GM04504 (cell line): ENCODE data around the gene OSBPL10.

ENCODE experiments used
- DNase-seq: peaks from one replicate; pipeline ENCODE4 v3.0.0-alpha.2; 2012; ENCODE audit warnings: low read depth

OSBPL10 gene

GRCh38 chr3:31988271-31988670 lies 7.2 kb upstream of the OSBPL10 start:
- DNase-seq, result no peak

- DNase-seq, result no peak
Measured at GRCh38 chr3:31985831-31986230, 4.8 kb upstream of the OSBPL10 start.

GRCh38 chr3:31984321-31984720 lies 3.3 kb upstream of the OSBPL10 start:
- DNase-seq, result no peak

- DNase-seq, result no peak
Measured at GRCh38 chr3:31980530-31981205, 394 bp downstream of the OSBPL10 start.

GRCh38 chr3:31979001-31979697 lies 1.9 kb downstream of the OSBPL10 start:
- no peak for DNase-seq

- no peak for DNase-seq
Measured at GRCh38 chr3:31978553-31978952, 2.5 kb downstream of the OSBPL10 start.

- DNase-seq, result no peak
Measured at GRCh38 chr3:31977736-31978135, 3.3 kb downstream of the OSBPL10 start.

- DNase-seq, result no peak
Measured at GRCh38 chr3:31976302-31976701, 4.8 kb downstream of the OSBPL10 start.

- no peak for DNase-seq
Measured at GRCh38 chr3:31974964-31975363, 6.1 kb downstream of the OSBPL10 start.

GRCh38 chr3:31974471-31974870 lies 6.6 kb downstream of the OSBPL10 start:
- no peak for DNase-seq

GRCh38 chr3:31973837-31974236 lies 7.2 kb downstream of the OSBPL10 start:
- no peak for DNase-seq

GRCh38 chr3:31973081-31973480 lies 8.0 kb downstream of the OSBPL10 start:
- DNase-seq, result no peak

- DNase-seq, result no peak
Measured at GRCh38 chr3:31971607-31972006, 9.5 kb downstream of the OSBPL10 start.

GRCh38 chr3:31968927-31969418 lies 12.1 kb downstream of the OSBPL10 start:
- DNase-seq, result peak; percentile 35

GRCh38 chr3:31968369-31968926 lies 12.6 kb downstream of the OSBPL10 start:
- DNase-seq, result peak; percentile 20

GRCh38 chr3:31967592-31967991 lies 13.5 kb downstream of the OSBPL10 start:
- DNase-seq, result no peak

GRCh38 chr3:31966978-31967591 lies 14.0 kb downstream of the OSBPL10 start:
- no peak for DNase-seq

- DNase-seq, result no peak
Measured at GRCh38 chr3:31962801-31963205, 18.3 kb downstream of the OSBPL10 start.

- DNase-seq, result no peak
Measured at GRCh38 chr3:31960793-31961431, 20.1 kb downstream of the OSBPL10 start.

GRCh38 chr3:31959951-31960792 lies 20.9 kb downstream of the OSBPL10 start:
- no peak for DNase-seq

GRCh38 chr3:31959251-31959650 lies 21.8 kb downstream of the OSBPL10 start:
- DNase-seq, result no peak
